Stomach smooth muscle (tissue), 2 donors: Measurements from ENCODE around the gene PTPRN2.

ENCODE experiments used
- H3K27ac ChIP-seq: one replicate; pipeline ENCODE4 v1.7.0; 2013; ENCODE audit warnings: mild to moderate bottlenecking, low read length, inconsistent platforms
- H3K27me3 ChIP-seq, 2 donors: one replicate each; pipeline ENCODE4 v1.7.0; 2013; ENCODE audit warnings: low read length in 2 of 2; ENCODE audit not compliant: insufficient read depth in 2 of 2, control insufficient read depth in 1 of 2
- H3K36me3 ChIP-seq, 2 donors: one replicate each; pipeline ENCODE4 v1.7.0; 2013; ENCODE audit warnings: low read length in 2 of 2; ENCODE audit not compliant: control insufficient read depth in 2 of 2, insufficient read depth in 2 of 2
- H3K4me1 ChIP-seq: one replicate; pipeline ENCODE4 v1.7.0; 2013; ENCODE audit warnings: low read length; ENCODE audit not compliant: control insufficient read depth, insufficient read depth
- H3K4me3 ChIP-seq, 2 donors: one replicate each; pipeline ENCODE4 v1.7.0; 2013; ENCODE audit warnings: low read length in 2 of 2
- H3K9ac ChIP-seq, 2 donors: one replicate each; pipeline ENCODE4 v1.7.0; 2013; ENCODE audit warnings: low read length in 2 of 2, mild to moderate bottlenecking in 1 of 2
- H3K9me3 ChIP-seq, 2 donors: one replicate each; pipeline ENCODE4 v1.7.0; 2013; ENCODE audit warnings: low read length in 2 of 2; ENCODE audit not compliant: control insufficient read depth in 2 of 2
- donor health status: healthy.
- donor health status: Pancreatic carcinoma.

The PTPRN2 gene

DNA sequence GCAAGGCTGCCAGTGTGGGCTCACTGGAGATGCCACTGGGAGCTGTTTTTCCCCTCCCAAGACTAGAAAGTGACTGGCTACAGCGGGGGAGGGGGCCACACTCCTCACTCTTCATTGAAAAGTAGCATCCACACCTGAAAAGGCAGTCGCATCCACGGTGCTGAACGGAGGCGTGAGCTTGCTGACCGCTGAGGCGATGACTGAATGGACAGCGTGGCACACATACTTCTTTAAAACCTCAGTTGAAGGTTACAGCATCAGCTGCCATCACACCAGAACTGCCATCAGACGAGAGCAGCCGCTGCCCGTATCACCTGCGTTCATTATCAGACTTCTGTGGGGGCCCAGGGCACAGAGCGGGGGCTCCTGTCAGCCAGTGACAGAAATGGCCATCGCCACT is 923.6 kb downstream of the PTPRN2 start:
- peaks cover 0 to 8% of the 10 kb centered on the region in 2 donors for H3K27me3 ChIP-seq
- no peaks in the 10 kb centered on the region for H3K36me3 ChIP-seq

DNA sequence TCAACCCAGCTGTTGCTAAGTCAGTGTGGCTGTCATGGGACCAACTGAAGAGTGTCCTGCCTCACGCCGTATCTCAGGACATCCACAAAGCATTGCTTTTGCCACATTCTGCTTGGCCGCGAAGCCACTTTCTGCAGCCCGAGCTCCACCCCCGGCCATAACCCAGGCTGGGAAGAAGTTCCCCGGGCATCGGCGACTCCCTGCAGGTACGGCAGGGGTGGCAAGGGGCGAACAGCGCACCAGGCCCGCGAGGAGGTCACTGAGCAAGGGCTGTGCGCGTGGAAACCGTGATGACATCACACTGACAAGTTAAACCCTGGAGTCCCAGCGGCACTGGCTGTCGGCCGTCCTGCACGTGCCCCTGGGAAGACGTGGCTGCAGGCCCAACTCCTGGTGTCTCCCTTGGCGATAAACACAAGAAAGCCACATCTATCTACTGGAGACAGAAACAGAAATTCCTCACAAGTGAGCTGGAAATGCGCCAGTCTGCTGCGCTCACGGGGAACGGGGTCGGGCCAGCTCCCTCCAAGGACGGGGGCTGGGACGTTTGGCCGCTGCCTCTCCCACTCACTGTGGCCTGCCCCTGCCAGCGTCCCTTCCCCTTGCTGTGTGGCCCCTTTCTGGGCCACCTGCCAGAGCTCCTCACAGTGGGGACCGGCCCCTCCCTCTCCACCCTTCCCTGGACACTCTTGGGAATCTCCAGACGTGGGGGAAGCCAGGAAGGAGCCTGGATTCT is 924.5 kb downstream of the PTPRN2 start:
- no peaks in the 10 kb centered on the region for H3K4me1 ChIP-seq
- H3K27me3 ChIP-seq = peaks cover 2 to 8% of the 10 kb centered on the region in 2 donors
- H3K36me3 ChIP-seq = no peaks in the 10 kb centered on the region
- H3K9me3 ChIP-seq = no peaks in the 10 kb centered on the region
- H3K4me3 ChIP-seq = no peak overlapping the region
- no peak overlapping the region for H3K27ac ChIP-seq
- no peak overlapping the region for H3K9ac ChIP-seq

More for the DNA sequence above, 923.6 kb downstream of the PTPRN2 start:
- no peak overlapping the region for H3K4me3 ChIP-seq
- H3K4me1 ChIP-seq = no peaks in the 10 kb centered on the region
- H3K9me3 ChIP-seq = no peaks in the 10 kb centered on the region
- no peak overlapping the region for H3K9ac ChIP-seq
- H3K27ac ChIP-seq = no peak overlapping the region

DNA sequence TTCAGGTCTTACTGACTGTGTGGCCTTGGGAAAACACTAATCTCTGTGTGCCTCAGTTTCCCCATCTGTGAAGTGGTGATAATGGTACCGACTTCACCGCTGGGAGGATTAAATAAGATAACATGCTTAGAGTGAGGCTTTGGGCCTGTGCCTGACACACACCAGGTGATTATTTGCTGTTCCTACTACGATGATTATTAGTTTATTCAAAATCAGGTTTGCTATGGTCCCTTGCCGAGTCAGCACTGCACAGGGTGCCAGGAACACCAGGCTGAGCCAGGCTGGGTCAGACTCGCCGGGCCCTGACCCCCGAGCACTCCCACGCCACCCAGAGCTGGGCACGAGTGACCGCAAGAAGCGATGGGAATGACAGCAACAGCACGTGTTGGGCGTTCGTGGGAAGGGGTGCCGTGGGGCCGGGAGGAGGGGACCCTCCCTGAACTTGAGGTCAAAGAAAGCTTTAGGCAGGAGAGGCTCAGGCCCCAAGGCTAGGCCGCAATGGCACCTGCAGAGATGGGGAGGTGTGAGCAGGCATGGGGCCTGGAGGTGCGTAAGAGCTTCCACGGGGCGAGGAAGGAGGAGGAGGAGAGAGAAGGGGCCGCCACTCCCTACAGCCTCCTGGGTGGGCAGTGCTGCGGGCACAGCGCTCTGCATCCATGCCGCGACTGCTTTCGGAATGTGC is 925.4 kb downstream of the PTPRN2 start:
- no peaks in the 10 kb centered on the region for H3K4me1 ChIP-seq
- H3K27me3 ChIP-seq = peaks cover 2 to 8% of the 10 kb centered on the region in 2 donors
- H3K9ac ChIP-seq = no peak overlapping the region
- H3K9me3 ChIP-seq = no peaks in the 10 kb centered on the region
- no peak overlapping the region for H3K27ac ChIP-seq
- H3K36me3 ChIP-seq = no peaks in the 10 kb centered on the region
- no peak overlapping the region for H3K4me3 ChIP-seq

DNA sequence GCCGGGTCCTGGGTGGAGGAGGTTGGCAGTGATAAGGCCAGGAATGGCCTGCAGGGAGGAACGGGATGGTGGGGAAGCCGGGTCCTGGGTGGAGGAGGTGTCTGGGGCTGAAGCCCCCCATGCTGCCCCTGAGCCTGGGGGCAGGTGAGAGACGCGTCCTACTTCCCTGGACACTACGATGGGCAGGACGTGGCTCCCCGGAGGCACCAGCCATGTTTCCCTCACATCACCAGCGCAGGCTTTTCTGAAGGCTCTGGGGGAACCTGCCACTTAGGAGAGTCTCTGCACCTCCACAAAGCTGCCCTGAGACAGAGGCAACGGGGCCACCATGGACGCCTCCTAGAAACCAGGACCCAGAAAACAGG is 926.0 kb downstream of the PTPRN2 start:
- H3K9ac ChIP-seq = no peak overlapping the region
- H3K9me3 ChIP-seq = no peaks in the 10 kb centered on the region
- H3K36me3 ChIP-seq = no peaks in the 10 kb centered on the region
- no peak overlapping the region for H3K27ac ChIP-seq
- H3K4me3 ChIP-seq = no peak overlapping the region
- no peaks in the 10 kb centered on the region for H3K4me1 ChIP-seq
- H3K27me3 ChIP-seq = peaks cover 2 to 8% of the 10 kb centered on the region in 2 donors

DNA sequence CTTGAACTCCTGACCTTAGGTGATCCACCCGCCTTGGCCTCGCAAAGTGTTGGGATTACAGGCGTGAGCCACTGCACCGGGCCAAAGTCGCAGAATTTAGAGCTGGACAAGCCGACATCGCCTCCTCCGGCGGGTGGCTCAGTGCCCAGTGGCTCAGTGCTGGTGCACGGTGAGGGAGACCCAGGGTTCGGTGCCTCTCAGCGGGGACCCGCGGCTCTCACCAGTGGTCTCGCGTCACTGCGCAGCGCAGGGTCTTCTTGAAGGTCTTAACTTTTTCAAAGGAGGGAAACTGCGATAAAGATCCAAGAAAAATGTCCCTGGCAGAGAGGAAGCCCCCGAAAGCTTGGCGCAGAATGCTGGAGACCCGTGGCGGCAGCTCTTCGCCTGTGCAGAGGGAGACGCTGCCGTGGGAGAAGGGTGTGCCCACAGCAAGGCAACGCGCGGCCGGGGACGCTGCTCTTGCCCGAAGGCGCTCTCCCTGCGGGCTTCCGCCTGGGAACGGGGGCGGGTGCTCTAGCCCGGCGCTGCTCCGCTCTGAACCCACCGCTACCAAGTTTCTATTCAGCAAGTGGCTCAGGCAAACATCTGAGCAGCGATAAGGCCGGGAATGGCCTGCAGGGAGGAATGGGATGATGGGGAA is 926.5 kb downstream of the PTPRN2 start:
- Histone ChIP-seq H3K9ac (no peak overlapping the region), H3K36me3 (no peaks in the 10 kb centered on the region), H3K27ac (no peak overlapping the region), H3K4me1 (no peaks in the 10 kb centered on the region), H3K9me3 (no peaks in the 10 kb centered on the region), H3K4me3 (no peak overlapping the region), H3K27me3 (peaks cover 2 to 8% of the 10 kb centered on the region in 2 donors)

DNA sequence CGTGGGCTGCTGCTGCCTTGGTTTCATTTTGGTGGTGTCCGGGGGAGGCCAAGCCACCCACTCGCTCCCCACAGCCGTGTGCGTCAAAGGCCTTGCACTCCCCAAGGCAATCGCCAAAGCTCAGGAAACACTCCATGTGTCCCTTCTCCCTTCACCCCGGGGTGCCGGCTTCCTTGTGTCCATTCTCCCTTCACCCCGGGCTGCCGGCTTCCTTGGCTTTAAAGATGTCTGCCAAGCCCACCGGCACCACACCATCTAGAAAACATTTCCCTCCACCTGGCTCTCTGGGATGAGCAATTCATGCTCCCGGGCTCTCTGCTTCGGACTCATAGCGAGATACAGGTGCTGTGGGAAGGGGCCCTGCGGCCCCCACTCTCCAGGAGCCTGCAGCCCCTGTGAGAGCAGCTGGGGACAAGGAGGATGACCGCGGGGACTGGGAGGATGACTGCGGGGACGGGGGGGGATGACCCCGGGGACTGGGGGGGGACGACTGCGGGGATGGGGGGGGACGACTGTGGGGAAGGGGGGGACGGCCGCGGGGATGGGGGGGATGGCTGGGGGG is 928.7 kb downstream of the PTPRN2 start:
- H3K4me1 ChIP-seq = no peaks in the 10 kb centered on the region
- no peak overlapping the region for H3K27ac ChIP-seq
- no peak overlapping the region for H3K4me3 ChIP-seq
- peaks cover 0 to 2% of the 10 kb centered on the region in 2 donors for H3K27me3 ChIP-seq
- H3K9me3 ChIP-seq = no peaks in the 10 kb centered on the region
- no peaks in the 10 kb centered on the region for H3K36me3 ChIP-seq
- H3K9ac ChIP-seq = no peak overlapping the region

DNA sequence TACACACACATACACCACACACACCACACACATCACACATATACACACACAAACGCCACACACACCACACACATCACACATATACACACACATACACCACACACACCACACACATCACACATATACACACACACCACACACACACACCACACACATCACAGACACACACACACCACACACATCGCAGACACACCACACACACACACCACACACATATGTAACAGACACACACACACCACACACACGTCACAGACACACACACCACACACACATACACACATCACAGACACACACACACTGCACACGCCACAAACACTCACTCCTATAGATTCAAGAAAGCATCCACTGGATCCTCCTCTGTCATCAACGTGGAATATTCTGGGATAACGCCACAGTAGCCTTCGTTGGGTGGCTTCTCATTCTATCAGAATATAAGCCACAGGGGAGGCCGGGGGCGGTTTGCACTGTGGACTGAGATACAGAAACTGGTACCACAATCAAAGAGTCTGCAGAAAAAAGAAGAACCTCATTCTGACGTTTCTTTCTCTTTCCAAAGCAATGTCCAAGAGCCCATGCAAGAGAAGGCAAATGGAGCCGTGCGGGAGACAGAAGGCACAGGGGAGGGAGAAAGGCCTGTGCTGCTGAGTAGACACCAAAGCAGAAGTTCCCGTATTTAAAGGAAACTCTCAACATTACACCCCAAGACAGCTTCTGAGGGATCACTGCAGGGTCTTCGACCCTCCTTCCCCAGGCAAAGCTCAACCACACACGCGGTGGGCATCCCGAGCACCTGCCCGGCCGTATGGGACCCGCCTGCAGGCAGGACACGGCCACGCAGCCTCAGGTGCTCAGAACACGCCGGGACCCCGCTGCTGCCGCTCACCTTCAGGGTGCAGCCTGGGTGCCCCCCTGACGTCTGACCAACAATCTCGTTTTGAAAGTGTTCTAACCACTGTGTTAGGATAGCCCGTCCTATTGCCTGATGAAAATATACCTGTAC is 929.6 kb downstream of the PTPRN2 start:
- peaks cover 0 to 2% of the 10 kb centered on the region in 2 donors for H3K27me3 ChIP-seq
- H3K9ac ChIP-seq = no peak overlapping the region
- H3K9me3 ChIP-seq = no peaks in the 10 kb centered on the region
- no peaks in the 10 kb centered on the region for H3K36me3 ChIP-seq
- no peak overlapping the region for H3K4me3 ChIP-seq
- no peak overlapping the region for H3K27ac ChIP-seq
- H3K4me1 ChIP-seq = no peaks in the 10 kb centered on the region

DNA sequence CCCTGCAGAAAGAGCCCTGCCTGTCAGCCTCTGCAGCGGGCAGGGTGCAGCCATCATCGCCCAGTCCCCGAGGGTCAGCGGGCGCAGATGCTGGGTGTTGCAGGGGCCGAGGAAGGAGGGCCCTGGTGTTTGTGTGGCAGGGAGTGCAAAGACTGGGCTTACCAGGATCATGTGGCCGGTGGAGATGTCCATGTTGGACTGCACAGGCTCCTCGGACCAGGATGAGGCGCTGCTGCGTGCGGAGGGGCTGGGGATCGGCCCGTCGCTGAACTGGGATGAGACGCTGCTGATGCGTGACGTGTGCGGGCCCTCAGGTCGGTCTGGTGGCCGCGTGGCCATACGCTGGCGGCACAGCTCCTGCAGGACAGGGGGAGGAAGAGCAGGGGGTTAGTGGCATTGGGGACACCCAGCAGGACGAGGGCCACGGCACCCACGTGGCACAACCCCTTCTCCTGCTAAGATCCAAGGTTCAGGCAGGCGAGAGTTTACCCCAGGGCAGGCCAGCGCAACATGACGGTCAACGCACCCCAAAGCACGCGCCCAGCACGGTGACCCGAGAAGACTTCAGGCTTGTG is 931.3 kb downstream of the PTPRN2 start:
- H3K4me3 ChIP-seq = no peak overlapping the region
- no peak overlapping the region for H3K9ac ChIP-seq
- no peak overlapping the region for H3K27ac ChIP-seq
- no peaks in the 10 kb centered on the region for H3K36me3 ChIP-seq
- H3K4me1 ChIP-seq = no peaks in the 10 kb centered on the region
- peaks cover 0 to 2% of the 10 kb centered on the region in 2 donors for H3K27me3 ChIP-seq
- no peaks in the 10 kb centered on the region for H3K9me3 ChIP-seq

DNA sequence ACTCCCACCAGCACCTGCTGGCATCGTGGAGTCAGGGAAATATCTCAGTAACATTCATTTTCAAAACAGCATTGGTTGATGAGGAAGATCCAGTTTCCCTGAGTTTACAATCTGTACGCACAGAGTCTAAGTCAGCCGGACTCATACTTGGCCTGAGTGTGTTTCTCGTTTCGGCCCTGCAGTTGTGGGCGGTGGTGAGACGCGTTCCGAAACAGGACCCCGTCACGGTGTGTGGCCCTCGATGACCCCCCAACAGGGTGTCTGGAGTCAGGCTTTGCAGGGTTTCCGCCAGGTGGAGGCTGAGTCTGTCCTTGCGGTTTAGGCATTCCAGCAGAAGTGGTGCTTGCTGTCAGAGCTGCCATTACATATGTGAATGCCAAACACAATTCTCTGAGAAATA is 933.3 kb downstream of the PTPRN2 start:
- H3K4me3 ChIP-seq = no peak overlapping the region
- H3K27me3 ChIP-seq = peaks cover 0 to 2% of the 10 kb centered on the region in 2 donors
- no peaks in the 10 kb centered on the region for H3K4me1 ChIP-seq
- H3K36me3 ChIP-seq = no peaks in the 10 kb centered on the region
- no peak overlapping the region for H3K9ac ChIP-seq
- H3K27ac ChIP-seq = no peak overlapping the region
- H3K9me3 ChIP-seq = no peaks in the 10 kb centered on the region

DNA sequence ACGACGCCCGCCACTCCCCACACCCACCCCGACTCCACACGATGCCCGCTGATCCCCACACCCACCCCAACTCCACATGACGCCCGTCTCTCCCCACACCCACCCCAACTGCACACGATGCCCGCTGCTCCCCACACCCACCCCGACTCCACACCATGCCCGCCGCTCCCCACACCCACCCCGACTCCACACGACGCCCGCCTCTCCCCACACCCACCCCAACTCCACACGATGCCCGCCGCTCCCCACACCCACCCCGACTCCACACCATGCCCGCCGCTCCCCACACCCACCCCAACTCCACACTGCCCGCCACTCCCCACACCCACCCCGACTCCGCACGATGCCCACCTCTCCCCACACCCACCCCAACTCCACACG is 933.8 kb downstream of the PTPRN2 start:
- Histone ChIP-seq H3K27ac (no peak overlapping the region), H3K9ac (no peak overlapping the region), H3K36me3 (no peaks in the 10 kb centered on the region), H3K9me3 (no peaks in the 10 kb centered on the region), H3K4me1 (no peaks in the 10 kb centered on the region), H3K27me3 (peaks cover 0 to 2% of the 10 kb centered on the region in 2 donors), H3K4me3 (no peak overlapping the region)
